ENCODE measurements around the gene ETS1.

DNA sequence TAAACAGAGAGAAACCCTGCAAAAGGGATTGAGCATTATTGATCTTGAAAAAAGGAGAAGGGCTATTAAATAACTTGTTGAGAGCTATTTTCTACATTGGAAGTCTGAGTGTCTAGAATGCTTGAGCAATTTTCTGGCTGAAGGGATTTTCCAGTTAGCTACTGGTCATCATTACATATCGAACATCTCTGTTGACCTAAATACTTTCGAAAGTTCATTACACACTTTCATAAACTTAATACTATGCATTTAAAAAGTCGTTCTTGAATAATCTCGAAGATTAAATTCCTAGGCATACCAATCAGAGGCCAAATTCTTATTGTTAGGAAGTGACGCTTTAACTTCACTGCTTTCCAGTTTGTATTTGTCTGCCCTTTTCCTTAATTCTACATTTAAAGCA, 13.7 kb downstream of the ETS1 start:
- no peak for TF ChIP-seq CTCF (IDR thresholded peaks at IDR 0.05)
- no peak for TF ChIP-seq POLR2A (IDR thresholded peaks at IDR 0.05)
